LoVo (cell line): Measurements from ENCODE around the gene DOCK6.

ENCODE experiments used
- DNase-seq: peaks from one replicate; pipeline ENCODE4 v3.0.0-alpha.2; 2016; ENCODE audit warnings: low spot score

The DOCK6 gene

DNA sequence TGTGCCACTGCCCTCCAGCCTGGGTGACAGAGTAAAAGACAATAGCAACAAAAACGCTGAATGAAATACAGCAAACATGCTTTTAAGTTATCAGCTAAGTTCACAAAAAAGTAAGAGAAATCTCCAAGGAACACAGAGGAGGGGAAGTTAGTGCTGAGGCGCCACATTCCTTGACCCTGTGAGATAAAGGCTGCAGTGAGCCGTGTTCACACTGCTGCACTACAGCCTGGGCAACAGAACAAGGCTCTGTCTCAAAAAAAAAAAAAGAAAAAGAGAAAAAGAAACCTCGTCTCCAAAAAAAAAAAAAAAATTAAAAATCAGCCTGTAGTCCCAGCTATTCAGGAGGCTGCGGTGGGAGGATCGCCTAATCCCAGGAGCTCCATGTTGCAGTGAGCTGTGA lies 16.3 kb upstream of the DOCK6 start:
- no peak for DNase-seq

DNA sequence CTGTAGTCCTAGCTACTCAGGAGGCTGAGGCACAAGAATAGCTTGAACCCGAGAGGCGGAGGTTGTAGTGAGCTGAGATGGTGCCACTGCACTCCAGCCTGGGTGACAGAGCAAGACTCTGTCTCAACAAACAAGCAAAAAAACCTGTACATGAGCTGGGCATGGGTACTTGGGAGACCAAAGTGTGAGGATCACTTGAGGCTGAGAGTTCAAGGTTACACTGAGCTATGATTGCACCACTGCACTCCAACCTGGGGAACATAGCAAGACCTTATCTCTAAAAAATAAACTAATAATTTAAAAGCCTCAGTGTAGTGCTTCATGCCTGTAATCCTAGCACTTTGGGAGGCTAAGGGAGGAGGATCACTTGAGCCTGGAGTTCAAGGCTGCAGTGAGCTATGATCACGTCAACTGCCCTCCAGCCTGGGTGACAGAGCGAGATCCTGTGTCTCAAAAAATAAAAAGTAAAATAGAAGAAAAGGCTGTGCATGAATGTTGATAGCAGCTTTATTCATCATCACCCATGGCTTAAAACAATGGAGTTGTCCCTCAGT lies 12.3 kb upstream of the DOCK6 start:
- DNase-seq = no peak

DNA sequence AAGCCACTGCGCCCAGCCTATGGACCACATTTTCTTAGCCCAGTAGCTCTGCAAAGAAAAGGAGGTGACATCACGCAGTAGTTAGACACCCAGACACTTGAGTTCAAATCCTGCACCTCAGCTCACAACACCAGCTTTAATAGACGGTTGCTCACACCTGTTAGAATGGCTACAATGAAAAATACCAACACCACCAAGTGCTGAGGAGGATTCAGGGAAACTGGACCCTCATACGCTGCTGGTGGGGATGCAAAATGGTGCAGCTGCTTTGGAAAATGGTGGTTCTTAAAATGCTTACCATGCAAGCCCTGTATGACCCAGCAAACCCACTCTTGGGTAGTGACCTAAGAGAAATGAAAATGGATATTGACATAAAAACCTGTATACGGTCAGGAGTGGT lies 11.7 kb upstream of the DOCK6 start:
- DNase-seq = no peak

DNA sequence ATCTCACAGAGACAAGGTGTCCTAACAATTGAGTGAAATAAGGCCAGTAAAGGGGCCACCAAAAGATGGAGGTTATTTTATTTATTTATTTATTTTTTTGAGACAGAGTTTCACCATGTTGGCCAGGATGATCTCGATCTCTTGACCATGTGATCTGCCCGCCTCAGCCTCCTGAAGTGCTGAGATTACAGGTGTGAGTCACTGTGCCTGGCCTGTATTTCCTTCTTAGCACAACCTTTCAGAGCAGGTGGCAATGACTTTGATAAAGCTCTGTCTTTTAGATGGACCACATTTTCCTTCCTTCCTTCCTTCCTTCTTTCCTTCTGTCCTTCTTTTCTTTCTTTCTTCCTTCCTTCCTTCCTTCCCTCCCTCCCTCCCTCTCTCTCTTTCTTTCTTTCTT lies 11.0 kb upstream of the DOCK6 start:
- no peak for DNase-seq

DNA sequence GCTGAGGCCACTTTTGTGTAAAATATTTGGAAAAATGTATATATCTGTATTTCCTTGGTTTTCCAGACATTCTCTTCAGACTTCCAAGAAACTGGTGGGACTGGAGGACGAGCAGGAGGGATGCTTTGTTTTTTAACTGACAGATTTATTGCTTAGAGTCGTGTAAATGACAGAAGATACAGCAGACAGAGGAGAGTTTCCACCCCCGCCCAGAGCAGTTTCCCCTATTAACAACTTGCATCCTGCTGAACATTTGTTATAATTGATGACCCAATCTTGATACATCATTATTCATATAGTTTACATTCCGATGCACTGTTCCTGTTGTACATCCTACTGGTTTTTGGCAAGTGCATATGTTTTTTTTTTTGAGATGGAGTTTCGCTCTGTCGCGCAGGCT lies 7.1 kb upstream of the DOCK6 start:
- DNase-seq = no peak

DNA sequence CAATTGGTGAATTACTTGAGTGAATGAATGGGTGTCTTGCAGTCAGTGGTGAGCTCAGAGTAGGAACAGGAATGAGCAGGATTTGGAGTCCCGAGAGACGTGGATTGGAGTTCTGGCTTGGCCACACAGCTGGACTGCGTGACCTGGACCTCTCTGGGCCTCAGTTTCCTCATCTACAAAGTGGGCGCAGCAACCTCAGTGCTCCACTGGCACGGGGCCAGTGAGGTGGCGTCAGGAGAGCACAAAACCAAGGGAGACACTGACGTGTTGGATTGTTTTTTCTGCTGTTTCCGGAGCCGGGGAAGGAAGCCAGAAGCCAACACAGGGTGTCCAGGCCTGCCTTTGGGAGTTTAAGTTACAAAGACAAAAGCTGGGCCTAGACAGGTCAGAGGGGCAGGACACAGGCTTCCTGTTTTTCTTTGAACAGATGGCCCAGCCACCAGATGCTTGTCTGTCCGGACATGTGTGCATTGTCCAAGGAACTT lies 6.5 kb upstream of the DOCK6 start:
- DNase-seq = no peak

DNA sequence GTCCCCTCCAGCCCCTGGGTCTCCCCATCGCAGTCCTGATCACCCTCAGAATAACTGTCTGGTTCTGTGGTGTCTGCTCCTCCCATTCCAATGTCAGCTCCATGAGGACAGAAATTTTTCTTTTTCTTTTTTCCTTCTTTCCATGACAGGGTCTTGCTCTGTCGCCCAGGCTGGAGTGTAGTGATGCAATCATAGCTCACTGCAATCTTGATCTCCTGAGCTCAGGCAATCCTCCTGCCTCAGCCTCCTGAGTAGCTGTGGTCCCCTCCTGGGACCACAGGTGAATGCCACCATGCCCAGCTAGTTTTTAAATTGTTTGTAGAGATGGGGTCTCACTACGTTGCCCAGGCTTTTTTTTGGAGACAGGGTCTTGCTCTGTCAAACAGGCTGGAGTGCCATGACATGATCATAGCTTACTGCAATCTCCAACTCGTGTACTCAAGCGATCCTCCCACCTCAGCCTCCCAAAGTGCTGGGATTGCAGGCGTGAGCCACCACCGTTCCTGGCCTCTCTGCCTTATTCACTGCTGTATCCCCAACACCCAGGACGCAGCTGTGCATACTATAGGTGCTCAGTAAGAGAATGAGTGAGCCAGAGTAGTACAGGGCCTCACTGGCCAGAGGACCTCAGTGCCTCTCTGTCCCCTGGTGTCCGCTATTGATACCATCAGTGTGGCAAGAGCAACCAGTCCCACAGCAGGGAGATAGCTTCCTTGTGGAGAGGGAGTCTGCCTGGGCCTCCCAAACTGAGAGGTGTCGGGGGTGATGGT lies 5.2 kb upstream of the DOCK6 start:
- no peak for DNase-seq

DNA sequence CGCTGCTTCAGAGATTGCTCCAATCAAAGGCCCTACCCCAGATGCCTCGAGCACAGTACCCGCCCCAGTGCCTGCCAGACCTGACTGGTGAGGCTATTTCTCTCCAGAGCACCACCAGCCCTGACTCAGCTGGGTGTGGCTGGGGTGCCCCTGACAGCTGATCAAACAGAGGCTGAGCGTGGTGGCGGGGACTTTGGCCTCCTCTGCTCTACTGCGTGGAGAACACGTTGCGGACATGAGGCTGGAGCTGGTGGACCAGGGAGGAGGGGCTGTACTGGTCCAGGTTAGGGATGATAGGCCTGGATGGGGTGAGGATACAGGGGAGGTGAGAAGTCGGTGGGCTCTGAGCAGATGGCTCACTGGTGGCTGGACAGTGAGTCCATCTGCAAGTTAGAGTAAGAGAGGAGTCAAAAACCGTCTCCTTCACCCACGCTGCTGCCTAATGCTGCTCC lies 3.5 kb upstream of the DOCK6 start:
- peak; percentile 93 for DNase-seq

DNA sequence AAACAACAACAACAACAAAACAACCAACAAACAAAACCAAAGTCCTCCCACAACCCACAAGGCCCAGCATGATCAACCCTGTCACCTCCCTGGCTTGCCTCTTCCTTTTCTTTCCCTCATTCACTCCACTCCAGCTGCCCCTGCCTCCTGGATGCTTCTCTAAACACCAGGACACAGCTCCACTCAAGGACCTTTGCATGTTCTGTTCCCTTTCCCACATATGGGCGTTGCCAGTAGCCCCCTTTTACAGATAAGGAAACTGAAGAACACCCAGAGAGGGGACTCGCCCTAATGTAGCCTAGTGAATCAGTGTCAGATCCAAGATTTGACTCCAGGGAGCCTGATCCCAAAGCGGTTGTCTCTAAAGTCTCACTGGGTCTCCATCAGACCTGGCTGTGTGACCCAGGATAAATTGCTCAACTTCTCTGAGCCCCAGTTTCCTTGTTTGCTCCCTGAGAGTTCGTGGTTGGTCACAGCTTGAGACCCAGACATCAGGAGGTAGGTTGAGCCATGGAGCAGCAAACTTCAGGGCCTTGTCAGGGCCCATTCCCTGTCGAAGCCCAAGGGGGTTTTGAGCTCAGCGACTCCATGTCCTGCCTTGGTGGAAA lies 3.0 kb upstream of the DOCK6 start:
- DNase-seq = no peak

DNA sequence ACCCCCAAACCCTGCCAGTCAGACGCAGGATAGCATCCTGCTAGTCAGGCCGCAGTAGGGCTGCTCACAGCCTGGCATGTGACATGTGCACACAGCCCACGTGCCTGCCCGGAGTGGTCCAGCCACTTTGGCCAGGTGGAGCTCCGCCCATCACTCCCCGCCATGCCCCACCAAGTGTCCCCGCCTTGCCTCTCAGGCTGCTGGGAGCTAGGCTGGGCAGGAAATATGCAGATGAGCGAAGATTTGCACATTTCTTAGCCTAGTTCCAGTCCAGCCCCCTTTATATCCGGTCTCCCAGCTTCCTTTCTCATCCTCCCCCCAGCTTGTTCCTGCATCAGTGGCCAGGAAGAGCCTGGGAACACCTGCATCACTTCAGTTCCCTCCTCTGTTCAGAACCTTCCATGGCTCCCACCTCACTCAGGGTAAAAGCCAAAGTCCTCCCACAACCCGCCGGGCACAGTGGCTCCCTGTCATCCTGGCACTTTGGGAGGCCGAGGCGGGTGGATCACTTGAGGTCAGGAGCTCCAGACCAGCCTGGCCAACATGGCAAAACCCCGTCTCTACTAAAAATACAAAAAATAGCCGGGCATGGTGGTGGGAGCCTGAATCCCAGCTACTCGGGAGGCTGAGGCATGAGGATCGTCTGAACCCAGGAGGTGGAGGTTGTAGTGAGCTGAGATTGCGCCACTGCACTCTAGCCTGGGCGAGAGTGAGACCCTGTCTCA lies 2.3 kb upstream of the DOCK6 start:
- peak; percentile 7 for DNase-seq

DNA sequence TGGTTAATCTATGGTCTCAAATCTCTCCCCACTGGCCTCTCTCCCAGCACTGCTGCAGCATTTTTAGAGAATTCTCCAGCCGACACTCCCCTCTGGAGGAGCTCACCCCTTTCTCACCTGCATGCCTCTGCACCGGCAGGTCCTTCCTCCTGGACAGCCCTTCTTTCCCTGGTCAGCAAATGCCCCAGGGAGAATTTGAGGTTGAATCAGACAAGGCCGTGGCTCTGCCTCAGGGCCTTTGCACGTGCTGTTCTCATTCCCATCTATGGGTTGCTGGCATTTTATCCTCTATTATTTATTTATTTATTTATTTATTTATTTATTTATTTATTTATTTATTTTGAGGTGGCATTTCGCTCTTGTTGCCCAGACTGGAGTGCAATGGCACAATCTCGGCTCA lies 1.4 kb upstream of the DOCK6 start:
- DNase-seq = no peak

DNA sequence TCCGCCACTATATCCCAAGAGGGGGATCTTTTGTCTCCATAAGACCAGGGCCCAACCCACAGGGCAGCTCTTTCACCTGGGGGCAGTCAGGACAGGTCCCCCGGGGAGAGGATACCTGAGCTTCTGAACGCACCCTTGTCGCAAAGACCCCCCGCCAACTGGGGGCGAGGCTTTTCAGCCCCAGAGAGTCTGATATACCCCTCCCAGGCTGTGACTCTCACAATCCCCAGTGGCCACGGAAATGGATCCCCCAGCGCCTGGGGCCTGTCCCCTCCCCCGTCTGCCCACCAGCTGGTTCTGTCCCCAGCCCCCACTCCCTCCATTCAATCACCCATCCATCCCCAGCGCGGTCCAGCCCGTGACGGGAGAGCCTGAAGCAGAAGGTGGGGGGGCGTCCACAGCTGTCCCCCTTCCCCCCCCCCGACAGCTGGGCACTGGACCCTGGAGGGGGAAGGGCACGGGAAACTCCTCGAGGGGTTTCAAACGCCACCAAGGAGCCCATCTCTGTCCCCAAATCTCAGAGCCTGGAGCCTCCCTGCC lies 823 bp downstream of the DOCK6 start:
- no peak for DNase-seq

DNA sequence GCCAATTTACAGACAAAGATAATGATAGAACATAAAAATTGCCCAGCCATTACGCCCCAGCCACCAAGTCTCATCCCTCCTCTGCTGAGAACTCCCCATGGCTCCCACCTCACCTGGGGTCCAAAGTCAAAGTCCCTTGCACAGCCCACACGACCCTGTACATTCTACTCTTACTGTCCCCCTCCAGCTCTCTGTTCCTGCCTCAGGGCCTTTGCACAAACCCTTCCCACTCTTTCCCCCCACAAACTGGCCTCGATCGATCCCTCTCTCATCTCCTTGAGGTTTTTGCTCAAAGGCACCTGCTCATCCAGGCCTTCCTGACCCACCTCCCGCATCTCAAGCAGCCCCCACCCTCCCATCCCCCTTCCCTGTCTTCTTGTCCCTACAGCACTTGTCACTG lies 1.3 kb downstream of the DOCK6 start:
- no peak for DNase-seq

DNA sequence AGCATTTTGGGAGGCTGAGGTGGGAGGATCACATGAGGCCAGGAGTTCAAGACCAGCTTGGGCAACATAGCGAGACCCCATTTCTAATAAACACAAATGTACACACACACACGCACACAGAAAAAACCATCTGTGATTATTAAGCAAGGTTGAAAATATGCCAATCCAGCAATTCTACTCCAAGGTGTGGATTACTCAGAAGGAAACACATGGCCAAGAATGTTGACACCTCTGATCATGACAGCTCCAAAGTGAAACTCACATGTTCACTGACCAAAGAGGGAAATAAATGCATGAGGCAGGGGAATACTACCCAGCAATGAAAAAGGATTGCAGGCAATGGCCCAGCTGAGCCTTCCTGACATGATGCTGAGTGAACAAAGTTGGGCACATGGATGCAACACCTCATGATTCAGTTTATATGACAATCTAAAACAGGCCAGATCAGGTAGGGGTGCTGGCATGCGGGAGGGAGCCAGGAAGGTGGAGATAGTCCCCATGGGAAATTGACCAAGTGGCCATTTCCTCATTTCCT lies 4.4 kb downstream of the DOCK6 start:
- DNase-seq = no peak

DNA sequence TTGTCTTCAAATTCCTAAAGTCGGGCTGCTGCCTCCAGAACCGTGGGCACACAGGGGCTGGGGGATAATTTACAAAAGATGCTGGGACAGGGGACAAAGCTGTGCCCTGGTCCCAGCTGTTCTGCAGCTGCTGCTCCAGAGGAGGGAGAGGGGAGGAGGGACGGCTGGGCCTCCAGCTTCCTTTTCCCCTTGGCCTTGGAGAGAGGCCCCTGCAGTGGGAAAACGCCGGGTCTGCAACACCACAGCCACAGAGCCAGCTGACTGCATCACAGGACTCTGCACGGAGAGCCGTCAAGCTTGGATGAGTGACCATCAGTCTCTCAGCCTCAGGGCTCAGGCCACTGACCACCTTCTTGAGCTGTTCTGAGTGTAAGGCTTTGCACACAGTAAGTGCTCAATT lies 6.1 kb downstream of the DOCK6 start:
- no peak for DNase-seq

DNA sequence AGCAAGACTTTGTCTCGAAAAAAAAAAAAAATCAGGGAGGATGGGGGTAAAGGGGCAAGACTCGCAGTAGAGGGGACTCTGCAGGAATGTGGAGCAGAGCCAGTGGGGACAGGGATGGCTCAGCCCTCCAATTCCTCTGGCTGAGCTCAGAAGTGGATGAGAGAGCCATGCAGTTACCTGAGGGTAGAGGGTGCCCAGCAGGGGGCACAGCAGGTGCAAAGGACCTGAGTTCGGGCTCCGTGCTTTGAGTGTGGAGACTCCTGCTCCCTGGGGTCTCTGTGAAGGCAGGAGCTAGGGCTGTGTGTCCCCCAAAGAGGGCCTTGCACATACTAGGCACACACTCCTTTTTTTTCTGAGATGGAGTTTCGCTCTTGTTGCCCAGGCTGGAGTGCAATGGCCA lies 7.7 kb downstream of the DOCK6 start:
- DNase-seq = no peak

DNA sequence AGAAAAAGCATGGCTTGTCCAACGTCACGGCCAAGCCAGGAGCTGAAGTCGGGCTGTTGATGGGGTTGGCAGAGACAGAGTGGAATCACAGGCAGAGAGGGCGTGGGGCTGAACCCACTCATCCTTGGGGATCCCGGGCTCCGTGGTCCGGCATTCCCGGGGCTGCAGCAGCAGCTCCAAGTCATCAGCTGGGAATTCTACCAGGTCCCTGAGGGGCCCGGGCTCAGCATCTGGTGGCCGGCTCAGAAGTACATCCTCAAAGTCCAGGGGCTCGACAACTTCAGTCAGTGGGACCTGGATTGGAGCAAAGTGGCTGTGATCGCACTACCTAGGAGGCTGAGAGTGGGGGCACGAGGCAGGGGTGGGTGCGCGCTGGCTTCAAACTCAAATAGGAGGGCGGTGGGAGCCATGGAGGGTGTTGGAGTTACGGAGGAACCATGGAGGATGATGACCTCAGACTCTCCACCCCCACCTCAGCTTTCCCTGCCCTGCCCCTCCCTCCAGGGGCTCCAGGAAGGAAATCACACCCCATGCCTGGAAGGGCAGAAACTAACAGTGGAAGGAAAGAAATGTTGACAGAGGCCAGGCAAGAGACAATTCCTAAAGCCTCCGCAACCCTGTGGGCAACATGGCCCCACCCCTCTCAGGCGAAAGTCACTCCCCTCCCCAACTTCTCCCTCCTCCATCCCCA lies 9.5 kb downstream of the DOCK6 start:
- DNase-seq = no peak

DNA sequence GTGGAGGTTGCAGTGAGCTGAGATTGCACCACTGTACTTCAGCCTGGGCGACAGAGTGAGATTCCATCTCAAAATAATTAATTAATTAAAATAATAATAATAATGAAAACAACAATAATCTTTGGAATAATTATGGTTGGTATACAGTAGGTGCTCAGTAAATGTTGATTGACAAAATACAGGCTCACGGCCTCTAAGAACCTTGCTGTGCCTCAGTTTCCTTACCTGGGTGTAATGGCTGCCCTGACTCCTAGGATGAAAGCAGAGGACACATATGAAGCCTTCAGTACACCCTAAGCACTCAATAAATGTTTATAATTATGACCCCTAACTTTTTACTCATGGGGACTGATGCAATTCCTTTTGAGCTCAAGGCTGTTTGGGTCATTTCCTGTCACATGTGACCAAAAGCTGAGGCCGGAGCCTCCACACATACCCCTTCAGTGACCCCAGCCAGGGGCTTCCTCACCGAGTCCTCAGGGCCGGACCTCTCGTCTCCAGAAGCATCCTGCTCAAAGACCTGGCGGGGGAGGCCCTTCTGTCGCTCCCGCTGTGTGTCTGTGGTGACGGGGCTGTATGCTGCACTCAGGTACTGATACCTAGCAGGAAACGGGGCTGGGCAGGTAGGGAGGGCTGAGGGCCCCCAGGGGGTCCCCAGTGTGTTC lies 10.5 kb downstream of the DOCK6 start:
- DNase-seq = no peak

DNA sequence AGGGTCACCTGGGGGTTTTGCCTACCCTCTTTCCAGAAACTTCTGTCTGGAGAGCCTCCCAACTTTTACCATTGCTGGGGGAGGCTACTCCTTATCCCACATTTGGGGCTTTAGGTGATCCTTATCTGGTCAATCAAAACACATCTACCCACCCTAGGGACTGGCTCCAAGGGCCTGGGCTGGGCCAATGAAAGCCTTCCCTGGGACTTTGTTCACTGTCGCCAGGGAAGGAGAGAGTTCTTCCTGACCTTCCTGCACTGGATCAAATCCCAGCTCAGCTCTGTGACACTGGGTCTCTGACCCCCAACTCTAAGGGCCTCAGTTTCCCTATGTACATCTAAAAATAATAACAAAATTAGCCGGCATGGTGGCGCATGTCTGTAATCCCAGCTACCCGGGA lies 11.1 kb downstream of the DOCK6 start:
- DNase-seq = no peak

DNA sequence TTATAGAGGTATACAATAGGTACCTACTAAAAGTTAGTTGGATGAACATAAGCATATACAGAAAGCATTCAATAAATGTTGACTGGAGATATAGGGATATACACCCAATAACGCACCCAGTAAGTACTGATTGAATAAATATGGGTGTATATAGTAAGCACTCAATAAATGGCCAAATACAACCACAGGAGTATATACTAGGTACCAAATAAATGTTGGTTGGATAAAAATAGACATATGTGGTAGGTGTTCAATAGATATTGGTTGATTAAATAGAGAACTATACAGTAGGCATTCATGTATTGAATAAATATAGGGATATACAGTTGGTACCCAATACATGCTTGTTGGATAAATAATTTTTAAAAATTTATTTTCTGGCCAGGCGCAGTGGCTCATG lies 13.5 kb downstream of the DOCK6 start:
- DNase-seq = no peak

DNA sequence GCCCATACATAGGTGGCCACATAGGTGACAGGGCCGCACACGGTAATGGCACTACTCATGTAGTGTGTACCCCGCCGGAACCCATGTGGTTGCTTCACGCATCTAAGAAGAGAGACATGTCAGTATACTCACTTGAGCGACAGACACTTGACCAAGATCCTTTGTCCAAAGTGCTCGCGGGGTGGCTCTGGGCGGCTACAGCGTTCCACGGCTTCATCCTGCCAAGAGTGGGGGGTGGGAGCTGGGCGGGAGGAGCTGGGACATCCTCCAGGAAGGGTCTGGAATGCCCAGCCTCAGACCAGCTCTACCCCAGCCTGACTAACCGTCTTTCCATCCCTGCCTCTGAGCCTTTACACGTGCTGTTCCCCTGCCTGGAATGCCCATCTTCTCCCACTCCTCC lies 14.4 kb downstream of the DOCK6 start:
- no peak for DNase-seq
